Measurements from ENCODE around the gene KRT74. TPM values are rescaled to one million over a fixed set of nuclear protein-coding genes. Genes with fewer than 3 reads are reported as not detected.

KRT74 gene
- total RNA-seq, 8 experiments from 2014 or later = 0.04 to 0.38 (median 0.14) TPM; not detected in 5

DNA sequence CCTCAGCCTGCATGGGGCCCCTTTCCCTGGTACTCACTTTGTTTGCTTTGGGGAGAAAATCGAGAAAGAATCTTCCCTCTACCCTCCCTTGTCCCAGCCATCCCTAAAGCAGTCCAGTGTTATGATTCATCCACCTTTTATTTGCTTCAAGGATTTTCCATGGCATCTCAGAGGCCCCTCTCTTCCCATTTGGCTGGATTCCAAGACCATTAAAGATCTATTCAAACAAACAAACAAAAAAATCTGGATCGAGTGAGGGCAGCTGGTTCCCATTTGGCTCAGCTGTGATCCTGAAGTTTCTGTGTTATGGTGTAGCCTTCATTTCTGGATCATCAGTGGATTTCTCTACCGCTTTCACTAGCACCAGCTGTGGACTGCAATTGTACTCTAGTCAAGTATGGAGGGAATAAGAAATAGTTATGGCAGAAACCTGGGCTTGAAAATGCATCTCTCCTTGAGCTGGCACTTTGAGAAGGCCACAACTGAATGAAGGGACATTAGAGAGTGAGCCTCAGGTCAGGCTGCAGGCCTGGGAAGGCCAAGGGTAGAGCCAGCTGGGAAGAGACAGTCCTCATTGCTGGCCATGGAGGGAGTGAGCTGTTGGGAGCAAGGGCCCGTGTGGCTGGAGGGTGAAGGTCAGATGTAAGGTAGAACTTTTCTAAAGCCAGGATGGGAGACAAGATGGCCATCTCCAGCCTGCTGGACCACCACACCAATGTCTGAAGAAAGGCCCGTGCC lies 34.4 kb downstream of the KRT74 start:
- ATAC-seq (replicated peaks in 6 of 8) = peak in 4 of 8 experiments; percentile 28 to 66 (median 48)
- H3K4me3 ChIP-seq = no peak overlapping the region
- 16 to 67% (median 43%) methylated on average over 1 to 3 of the region's 5 CpGs; no CpG with 5 or more reads in 2 of the 10 experiments for WGBS, 10 experiments
- in situ Hi-C loops (cut with MboI; ENCODE audit: low pct_unique_long_range_greater_than_20kb in 2 of 9, low sequenced_read_pairs in 9 of 9, unreplicated experiment in 9 of 9) = no loop called here
- H3K4me1 ChIP-seq (replicated peaks in 1 of 2) = no peaks in the 10 kb centered on the region
- no peak overlapping the region for H3K27ac ChIP-seq

DNA sequence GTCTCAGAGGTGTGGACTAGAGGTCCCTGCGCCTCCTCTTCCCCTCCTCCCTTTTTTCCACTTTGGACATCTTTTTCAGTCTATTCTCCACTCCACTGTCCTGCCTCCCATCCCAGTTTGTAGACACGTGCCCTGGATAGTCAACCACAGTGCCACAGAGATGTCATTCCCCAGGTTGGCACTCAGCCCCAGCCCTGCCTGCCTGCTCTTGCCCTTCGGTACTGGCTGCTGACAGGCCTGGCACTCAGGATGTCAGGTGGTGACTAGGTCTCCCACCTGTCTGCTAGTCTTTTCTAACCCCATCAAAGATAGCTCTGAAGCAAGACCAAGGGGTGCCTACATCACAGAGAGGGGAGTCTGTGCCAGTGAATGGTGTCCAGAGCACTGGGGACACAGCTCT lies 36.5 kb downstream of the KRT74 start:
- 0 to 100% (median 80%) methylated on average over 1 to 3 of the region's 3 CpGs; no CpG with 5 or more reads in 2 of the 10 experiments for WGBS, 10 experiments
- in situ Hi-C loops (cut with MboI; ENCODE audit: low pct_unique_long_range_greater_than_20kb in 2 of 9, low sequenced_read_pairs in 9 of 9, unreplicated experiment in 9 of 9) = no loop called here
- ATAC-seq (replicated peaks in 6 of 8) = no peak
- no peak overlapping the region for H3K27ac ChIP-seq
- no peaks in the 10 kb centered on the region for H3K4me1 ChIP-seq (replicated peaks in 1 of 2)
- no peak overlapping the region for H3K4me3 ChIP-seq

DNA sequence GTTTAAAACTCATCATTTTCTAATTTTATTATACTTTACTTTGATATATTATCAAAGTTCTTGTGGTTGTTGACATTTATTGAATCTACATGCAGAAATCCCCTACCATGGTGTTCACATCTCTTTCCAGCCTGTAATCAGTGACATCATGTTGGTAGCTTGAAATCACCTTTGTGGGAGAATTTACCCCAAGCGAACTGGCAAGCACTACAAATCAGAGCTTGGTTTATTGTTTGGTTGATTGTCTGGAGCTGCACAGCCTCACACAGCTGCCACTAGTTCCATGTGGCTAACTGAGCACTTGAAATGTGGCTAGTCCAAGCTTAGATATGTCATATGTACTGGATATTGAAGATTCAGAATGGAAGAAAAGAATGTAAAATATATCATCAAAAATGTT lies 38.1 kb downstream of the KRT74 start:
- in situ Hi-C loops (cut with MboI; ENCODE audit: low pct_unique_long_range_greater_than_20kb in 2 of 9, low sequenced_read_pairs in 9 of 9, unreplicated experiment in 9 of 9) = no loop called here
- 0 to 60% (median 20%) methylated on average over 1 of the region's 1 CpG; no CpG with 5 or more reads in 7 of the 10 experiments for WGBS, 10 experiments

DNA sequence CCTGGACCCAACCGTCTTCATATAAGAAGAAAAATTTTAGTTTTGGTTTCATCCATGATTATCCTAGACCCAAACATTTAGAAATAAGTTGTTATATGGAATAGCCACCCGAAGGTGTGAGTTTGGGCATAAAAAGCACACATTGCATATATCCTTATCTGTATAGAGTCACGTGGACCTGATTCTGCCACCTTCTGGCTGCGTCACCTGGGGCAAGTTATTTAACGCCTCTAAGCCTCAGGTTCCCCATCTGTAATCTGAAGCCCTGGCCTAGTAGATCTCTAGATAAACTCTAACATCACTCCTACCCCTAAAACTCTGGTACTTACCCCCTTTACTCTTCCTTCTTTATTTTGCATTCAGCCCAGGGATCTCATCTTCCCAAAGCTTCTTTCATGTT lies 39.2 kb downstream of the KRT74 start:
- H3K4me3 ChIP-seq = no peak overlapping the region
- no peaks in the 10 kb centered on the region for H3K4me1 ChIP-seq (replicated peaks in 1 of 2)
- H3K27ac ChIP-seq = no peak overlapping the region
- ATAC-seq (replicated peaks in 6 of 8) = no peak
- in situ Hi-C loops (cut with MboI; ENCODE audit: low pct_unique_long_range_greater_than_20kb in 2 of 9, low sequenced_read_pairs in 9 of 9, unreplicated experiment in 9 of 9) = no loop called here
- 50 to 82% (median 74%) methylated on average over 1 to 5 of the region's 5 CpGs for WGBS, 10 experiments

More for the DNA sequence above, 38.1 kb downstream of the KRT74 start:
- H3K4me1 ChIP-seq (replicated peaks in 1 of 2) = no peaks in the 10 kb centered on the region
- H3K27ac ChIP-seq = no peak overlapping the region
- no peak overlapping the region for H3K4me3 ChIP-seq
- no peak for ATAC-seq (replicated peaks in 6 of 8)

DNA sequence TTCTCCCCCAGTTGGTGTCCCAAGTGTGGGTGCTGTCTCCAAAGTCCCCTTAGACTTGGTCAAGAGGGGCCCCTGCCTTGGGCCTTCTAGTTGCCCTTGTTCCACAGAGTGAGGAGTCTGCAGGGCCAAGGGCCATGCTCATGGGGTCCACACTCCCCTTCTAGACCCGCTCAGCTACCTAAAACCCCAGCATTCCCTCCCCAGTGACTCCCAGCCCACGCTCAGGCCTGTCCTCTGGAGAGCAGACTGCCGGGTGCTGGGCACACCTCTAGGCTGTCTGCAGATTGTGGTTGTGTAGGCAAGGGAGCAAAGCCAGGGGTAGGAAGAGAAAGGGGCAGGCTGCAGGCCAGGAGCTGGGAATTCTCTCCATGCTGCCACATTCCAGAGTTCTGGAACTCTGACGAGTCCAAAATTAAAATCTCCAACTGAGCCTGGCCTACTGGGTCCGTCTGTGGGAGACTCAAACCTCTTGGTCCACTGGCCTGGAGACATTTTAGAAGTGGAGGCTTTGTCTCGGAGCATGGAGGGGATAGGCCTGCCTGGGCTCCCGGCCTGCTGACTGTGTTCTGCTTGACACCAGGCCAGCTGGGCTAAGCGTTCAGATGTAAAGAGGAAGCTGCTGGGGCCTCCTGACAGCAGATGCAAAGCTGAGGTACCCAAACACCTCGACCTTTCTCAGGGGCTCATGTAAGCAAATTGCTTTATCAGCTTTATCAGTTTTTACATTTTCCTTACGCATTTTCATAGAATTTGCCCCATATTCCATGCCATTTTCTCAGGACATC lies 39.8 kb downstream of the KRT74 start:
- WGBS, 10 experiments = 0 to 100% (median 62%) methylated on average over 1 to 7 of the region's 10 CpGs; no CpG with 5 or more reads in 2 of the 10 experiments
- Histone ChIP-seq H3K4me3 (no peak overlapping the region), H3K27ac (no peak overlapping the region), H3K4me1 (replicated peaks in 1 of 2) (no peaks in the 10 kb centered on the region)
- in situ Hi-C loops (cut with MboI; ENCODE audit: low pct_unique_long_range_greater_than_20kb in 2 of 9, low sequenced_read_pairs in 9 of 9, unreplicated experiment in 9 of 9) = no loop called here
- no peak for ATAC-seq (replicated peaks in 6 of 8)

DNA sequence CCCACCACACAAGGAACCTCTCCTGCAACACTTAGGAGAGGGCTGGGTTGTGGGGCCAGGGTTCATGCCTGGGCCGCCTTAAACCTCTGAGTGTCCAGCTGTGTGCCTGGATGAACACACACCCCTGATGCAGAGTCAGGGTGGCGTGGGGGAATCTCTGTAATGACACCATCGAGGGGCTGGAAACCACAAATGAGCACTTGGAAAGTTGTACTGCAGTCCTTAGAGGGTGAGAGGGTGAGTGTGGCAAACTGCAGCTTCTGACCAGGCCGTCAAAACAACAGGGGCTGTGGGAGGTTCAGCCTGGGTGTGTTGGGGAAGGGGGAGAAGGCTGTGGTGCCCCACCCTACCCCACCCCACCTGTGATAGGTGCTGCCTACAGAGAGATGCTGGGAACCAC lies 41.0 kb downstream of the KRT74 start:
- Histone ChIP-seq H3K4me3 (no peak overlapping the region), H3K4me1 (replicated peaks in 1 of 2) (no peaks in the 10 kb centered on the region), H3K27ac (no peak overlapping the region)
- in situ Hi-C loops (cut with MboI; ENCODE audit: low pct_unique_long_range_greater_than_20kb in 2 of 9, low sequenced_read_pairs in 9 of 9, unreplicated experiment in 9 of 9) = no loop called here
- 0 to 100% (median 58%) methylated on average over 1 to 2 of the region's 4 CpGs; no CpG with 5 or more reads in 7 of the 10 experiments for WGBS, 10 experiments
- ATAC-seq (replicated peaks in 6 of 8) = no peak

DNA sequence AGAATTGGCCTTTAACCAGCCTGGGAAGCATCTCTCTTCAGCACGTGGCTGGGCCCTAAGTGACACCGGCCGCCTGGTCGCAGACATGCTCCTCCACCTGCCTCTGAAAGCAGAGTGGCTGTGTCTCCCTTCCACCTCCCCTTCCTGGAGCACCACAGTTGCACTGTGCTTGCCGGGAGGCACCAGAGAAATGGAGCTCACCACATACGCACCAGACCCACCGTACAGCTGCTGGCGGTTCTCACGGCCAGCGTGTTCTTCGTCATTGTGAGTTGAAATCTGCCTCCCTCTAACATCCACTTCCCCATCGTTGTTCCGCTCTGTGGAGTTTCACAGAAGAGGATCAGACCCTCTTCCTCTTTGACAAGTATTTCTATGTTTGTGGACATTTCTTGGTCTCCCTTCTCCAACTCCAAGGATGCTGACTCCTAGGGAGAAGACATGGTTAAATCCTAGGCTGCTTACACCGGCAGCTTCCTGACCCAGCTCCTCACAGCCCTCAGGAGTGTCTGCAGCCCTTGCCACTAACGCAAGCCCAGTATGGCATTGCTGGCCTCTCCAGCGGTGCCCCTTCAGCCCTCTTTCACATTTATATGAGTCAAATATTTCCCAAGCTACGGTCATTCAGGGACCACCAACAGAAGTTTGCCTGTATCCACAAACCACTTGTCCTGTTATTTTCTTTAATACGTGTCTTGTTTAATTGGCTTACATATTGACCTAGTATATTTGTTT lies 41.9 kb downstream of the KRT74 start:
- no peak for ATAC-seq (replicated peaks in 6 of 8)
- no peak overlapping the region for H3K4me3 ChIP-seq
- H3K4me1 ChIP-seq (replicated peaks in 1 of 2) = no peaks in the 10 kb centered on the region
- 50 to 100% (median 62%) methylated on average over 1 to 11 of the region's 18 CpGs for WGBS, 10 experiments
- no peak overlapping the region for H3K27ac ChIP-seq
- in situ Hi-C loops (cut with MboI; ENCODE audit: low pct_unique_long_range_greater_than_20kb in 2 of 9, low sequenced_read_pairs in 9 of 9, unreplicated experiment in 9 of 9) = no loop called here

DNA sequence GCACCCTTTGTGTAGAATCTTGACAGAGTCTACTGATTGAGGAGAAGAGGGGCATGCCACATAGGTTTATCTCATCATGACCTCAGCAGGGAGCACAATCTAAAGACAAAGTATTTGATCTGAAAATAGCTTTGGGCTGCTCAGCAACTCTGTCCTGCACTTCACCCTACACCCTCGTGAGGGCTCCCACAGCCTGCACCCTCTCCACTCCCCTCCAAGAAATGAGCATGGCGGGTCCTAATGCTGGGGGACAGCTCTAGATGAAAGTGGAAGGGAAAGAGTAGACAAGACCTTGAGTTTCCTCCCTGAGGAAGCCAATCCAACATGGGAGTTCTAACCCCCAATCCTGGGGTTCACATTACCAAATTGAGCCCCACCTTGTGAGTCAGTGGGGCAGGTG lies 42.7 kb downstream of the KRT74 start:
- H3K4me3 ChIP-seq = no peak overlapping the region
- 80% methylated on average over 1 of the region's 2 CpGs; no CpG with 5 or more reads in 9 of the 10 experiments for WGBS, 10 experiments
- no peaks in the 10 kb centered on the region for H3K4me1 ChIP-seq (replicated peaks in 1 of 2)
- in situ Hi-C loops (cut with MboI; ENCODE audit: low pct_unique_long_range_greater_than_20kb in 2 of 9, low sequenced_read_pairs in 9 of 9, unreplicated experiment in 9 of 9) = no loop called here
- no peak for ATAC-seq (replicated peaks in 6 of 8)
- H3K27ac ChIP-seq = no peak overlapping the region

DNA sequence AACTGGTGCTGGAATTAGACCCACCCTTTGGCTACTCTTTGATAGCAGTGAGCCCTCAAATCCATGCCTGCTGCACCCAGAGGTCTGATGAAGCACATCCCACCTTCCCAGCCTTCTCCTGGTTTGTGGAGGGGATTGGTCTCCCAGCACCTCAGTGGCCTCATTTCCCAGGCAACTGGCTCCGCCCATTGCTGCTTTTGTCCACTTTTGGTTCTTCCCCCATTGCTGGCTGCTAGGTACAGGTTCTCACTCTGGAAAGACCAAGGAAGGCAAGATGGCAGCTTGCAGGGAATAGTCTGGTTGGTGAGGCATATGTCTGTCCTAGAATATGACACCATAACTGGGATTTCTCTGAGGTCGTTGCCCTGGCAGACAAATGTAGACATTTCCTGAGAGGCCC lies 43.3 kb downstream of the KRT74 start:
- no peak for ATAC-seq (replicated peaks in 6 of 8)
- no peak overlapping the region for H3K27ac ChIP-seq

DNA sequence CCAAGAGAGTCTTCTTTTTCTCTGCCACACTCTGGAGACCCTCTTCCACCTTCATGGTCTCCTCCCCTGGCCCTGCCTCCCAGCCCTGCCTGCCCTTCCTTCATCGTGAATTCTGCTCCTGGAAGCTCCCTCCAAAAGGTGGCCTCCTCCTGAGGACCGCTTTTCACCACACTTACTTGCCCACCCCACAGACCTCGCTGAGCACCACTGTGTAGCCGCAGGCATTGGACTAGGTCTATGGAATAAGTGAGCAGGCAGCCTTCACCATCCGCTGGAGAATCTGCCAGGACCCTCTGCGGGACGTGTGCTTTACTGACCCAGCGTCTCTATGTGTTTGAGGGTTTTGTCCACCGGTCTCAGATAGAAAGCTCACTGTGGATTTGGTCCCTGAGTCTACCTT lies 43.8 kb downstream of the KRT74 start:
- ATAC-seq (replicated peaks in 6 of 8) = no peak
- H3K4me1 ChIP-seq (replicated peaks in 1 of 2) = no peaks in the 10 kb centered on the region
- 68 to 100% (median 94%) methylated on average over 1 to 4 of the region's 9 CpGs; no CpG with 5 or more reads in 4 of the 10 experiments for WGBS, 10 experiments
- no peak overlapping the region for H3K4me3 ChIP-seq
- H3K27ac ChIP-seq = no peak overlapping the region
- in situ Hi-C loops (cut with MboI; ENCODE audit: low pct_unique_long_range_greater_than_20kb in 2 of 9, low sequenced_read_pairs in 9 of 9, unreplicated experiment in 9 of 9) = no loop called here

More for the DNA sequence above, 43.3 kb downstream of the KRT74 start:
- WGBS, 10 experiments = 75 to 86% methylated on average over 1 of the region's 2 CpGs; no CpG with 5 or more reads in 8 of the 10 experiments
- in situ Hi-C loops (cut with MboI; ENCODE audit: low pct_unique_long_range_greater_than_20kb in 2 of 9, low sequenced_read_pairs in 9 of 9, unreplicated experiment in 9 of 9) = no loop called here
- Histone ChIP-seq H3K4me1 (replicated peaks in 1 of 2) (no peaks in the 10 kb centered on the region), H3K4me3 (no peak overlapping the region)

DNA sequence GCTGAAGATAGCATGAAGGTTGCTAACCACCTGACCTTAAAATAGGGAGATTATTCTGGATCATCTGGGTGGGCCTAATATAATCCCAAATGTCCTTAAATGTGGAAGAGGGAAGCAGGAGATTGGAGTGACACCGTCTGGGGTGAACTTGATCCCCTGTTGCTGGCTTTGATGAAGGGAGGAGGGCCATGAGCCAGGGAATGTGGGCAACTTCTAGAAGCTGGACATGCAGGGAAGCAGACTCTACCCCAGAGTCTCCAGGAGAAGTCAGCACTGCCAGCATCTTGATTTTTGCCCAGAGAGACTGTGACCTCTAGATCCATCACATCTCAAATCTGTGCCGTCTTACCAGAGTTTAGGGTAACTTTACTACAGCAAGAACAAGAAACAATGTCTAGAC lies 44.2 kb downstream of the KRT74 start:
- in situ Hi-C loops (cut with MboI; ENCODE audit: low pct_unique_long_range_greater_than_20kb in 2 of 9, low sequenced_read_pairs in 9 of 9, unreplicated experiment in 9 of 9) = no loop called here
- WGBS, 10 experiments = 60 to 100% (median 85%) methylated on average over 1 to 2 of the region's 2 CpGs; no CpG with 5 or more reads in 5 of the 10 experiments
- Histone ChIP-seq H3K4me3 (no peak overlapping the region), H3K4me1 (replicated peaks in 1 of 2) (no peaks in the 10 kb centered on the region), H3K27ac (no peak overlapping the region)
- no peak for ATAC-seq (replicated peaks in 6 of 8)

DNA sequence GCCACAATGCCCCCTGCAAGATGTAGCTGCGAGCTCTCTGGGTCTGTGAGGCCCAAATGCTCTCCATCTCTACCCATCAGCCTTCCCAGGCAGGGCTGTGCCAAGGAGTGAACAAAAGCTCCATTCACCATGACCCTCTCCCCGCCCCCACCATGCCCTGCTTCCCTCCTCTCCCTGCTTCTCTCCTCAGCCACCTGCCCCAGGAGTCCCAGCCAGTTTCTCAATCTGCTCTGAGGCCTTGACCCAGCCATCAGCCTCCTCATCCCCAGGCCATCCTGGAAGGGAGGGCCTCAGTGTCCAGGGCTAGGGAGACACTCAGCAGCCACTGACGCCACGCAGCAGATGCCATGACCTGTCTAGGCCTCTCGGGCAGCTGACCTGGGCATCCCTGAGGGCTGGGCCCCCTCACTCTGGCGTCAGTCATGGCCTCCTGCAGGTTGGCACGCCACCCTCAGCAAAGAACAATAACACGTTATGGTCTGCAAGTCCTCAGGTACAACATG lies 45.0 kb downstream of the KRT74 start:
- WGBS, 10 experiments = 31 to 78% (median 51%) methylated on average over 2 to 5 of the region's 8 CpGs; no CpG with 5 or more reads in 7 of the 10 experiments
- Histone ChIP-seq H3K4me3 (no peak overlapping the region), H3K4me1 (replicated peaks in 1 of 2) (no peaks in the 10 kb centered on the region), H3K27ac (no peak overlapping the region)
- ATAC-seq (replicated peaks in 6 of 8) = no peak
- in situ Hi-C loops (cut with MboI; ENCODE audit: low pct_unique_long_range_greater_than_20kb in 2 of 9, low sequenced_read_pairs in 9 of 9, unreplicated experiment in 9 of 9) = no loop called here

Data from motor neuron (in vitro differentiated cells).